Measurements from ENCODE around the gene ADGRV1.
A peak's percentile ranks its signal among the peaks of the same experiment; 100 is the strongest.

The ADGRV1 gene

DNA sequence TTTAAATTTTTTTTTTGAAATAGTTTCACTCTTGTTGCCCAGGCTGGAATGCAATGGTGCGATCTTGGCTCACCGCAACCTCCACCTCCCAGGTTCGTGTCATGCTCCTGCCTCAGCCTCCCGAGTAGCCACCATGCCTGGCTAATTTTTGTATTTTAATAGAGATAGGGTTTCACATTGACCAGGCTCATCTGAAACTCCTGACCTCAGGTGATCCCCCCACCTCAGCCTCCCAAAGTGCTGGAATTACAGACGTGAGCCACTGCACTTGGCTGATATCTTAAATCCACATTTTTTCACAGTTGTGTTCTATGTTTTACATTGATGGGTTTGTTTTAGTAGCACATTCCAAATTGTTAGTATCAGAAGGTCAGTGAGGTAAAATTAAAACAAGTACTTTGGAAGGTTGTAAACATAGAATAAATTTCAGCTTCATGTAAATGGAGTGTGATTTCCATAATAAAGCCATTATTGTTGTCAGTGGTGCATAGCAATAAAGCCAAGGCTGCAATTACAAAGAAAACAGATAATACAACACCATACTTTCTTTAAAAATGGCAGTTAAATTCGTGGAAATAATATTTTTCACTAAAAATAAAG is 537.3 kb downstream of the ADGRV1 start:
- Histone ChIP-seq H3K4me1 (ENCODE audit: control insufficient read depth, low read depth, low read length) (peaks cover 26% of the 10 kb centered on the region), H3K27ac (ENCODE audit: low read length) (peak overlapping the region; percentile 79), H3K36me3 (ENCODE audit: control insufficient read depth, low read depth, low read length) (no peaks in the 10 kb centered on the region), H3K9me3 (ENCODE audit: control insufficient read depth, low read depth, low read length) (no peaks in the 10 kb centered on the region), H3K27me3 (ENCODE audit: control insufficient read depth, insufficient read depth, low read length) (no peaks in the 10 kb centered on the region), H3K9ac (ENCODE audit: low read length) (no peak overlapping the region), H3K4me3 (ENCODE audit: low read length) (peak overlapping the region; percentile 28)

DNA sequence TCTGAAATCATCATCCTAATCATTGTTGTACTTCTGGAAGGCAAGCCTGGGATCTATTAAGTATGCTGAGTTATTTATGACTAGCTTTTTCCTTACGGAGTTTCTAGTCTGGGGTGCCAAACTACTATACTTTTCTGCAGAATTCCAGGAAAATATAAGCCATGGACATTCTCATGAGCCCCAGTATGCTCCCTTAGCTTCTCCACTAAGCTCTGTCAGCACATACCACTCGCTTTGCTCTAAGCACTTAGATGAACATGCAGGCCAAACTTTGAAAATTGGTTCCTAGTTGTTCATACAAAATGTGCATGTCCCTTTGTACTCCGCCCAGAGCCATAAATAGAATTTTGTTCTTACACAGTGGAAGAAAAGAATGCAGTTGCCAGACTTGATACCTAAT is 539.9 kb downstream of the ADGRV1 start:
- Histone ChIP-seq H3K4me3 (ENCODE audit: low read length) (no peak overlapping the region), H3K27me3 (ENCODE audit: control insufficient read depth, insufficient read depth, low read length) (no peaks in the 10 kb centered on the region), H3K9me3 (ENCODE audit: control insufficient read depth, low read depth, low read length) (no peaks in the 10 kb centered on the region), H3K4me1 (ENCODE audit: control insufficient read depth, low read depth, low read length) (peaks cover 31% of the 10 kb centered on the region), H3K36me3 (ENCODE audit: control insufficient read depth, low read depth, low read length) (peaks cover 12% of the 10 kb centered on the region), H3K9ac (ENCODE audit: low read length) (no peak overlapping the region), H3K27ac (ENCODE audit: low read length) (no peak overlapping the region)

DNA sequence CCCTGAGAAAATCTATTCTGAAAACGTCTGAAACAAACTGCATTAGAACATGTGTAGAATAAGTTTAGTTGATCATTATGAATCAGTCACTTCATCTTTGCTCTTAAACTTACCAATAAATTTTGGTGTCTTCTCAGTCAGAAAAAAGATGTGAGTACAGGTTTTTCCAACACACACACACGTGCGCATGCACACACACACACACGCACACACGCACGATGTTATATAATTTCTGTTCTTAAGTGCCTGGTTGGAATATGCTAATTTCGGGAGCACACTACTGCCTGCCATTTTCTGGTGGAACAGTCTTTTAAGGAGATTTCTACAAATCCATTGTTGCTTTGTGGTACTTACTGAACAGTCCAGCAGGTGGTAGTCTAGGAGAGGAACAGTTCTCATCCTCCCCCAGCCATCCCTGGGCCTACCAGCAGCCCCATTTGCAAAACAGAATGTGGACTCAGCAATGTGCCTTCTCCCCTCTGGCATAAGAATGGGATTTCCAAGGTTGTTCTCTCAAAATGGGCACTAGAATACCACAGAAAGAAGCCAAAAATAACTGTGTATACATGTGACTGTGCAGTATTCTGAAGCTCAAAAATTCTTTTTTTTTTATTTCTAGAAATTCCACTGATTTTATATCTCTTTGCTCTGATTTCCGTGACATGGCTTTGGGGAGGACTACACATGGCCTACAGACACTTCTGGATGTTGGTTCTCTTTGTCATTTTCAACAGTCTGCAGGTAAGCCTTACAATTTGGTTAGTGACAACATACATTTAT is 543.2 kb downstream of the ADGRV1 start:
- Histone ChIP-seq H3K4me3 (ENCODE audit: low read length) (no peak overlapping the region), H3K9ac (ENCODE audit: low read length) (no peak overlapping the region)

DNA sequence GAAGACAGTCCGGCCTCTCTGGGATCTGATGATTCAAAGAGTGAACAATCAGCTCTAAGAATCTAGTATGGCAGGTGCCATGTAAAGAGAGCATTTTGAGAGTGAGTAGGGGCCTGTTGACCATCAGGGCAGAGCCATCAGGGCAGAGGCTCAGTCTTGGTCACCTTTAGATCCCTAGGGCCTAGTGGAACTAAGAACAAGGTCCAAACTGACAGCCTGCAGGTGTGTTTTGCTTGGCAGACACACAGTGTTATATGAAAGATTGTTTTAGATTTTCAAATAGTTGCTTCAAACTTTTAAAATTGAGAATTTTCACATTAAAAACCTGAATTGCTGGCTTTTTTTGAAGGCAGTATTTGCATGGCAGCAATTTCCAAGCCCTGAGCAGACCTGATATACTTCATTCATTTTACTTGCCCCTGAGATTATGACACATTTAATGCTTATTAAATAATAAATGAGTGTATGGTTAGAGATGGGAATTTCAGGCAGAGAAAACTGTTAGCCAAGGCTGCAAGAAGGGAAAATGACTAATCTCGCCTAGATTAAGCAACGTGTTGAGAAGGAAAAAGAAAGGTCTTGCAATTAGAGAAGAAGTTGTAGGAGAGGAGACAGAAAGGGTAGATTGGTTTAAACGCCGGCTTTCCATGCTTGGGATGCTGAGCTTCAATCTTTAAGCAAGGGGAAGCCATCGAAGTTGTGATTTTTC is 544.9 kb downstream of the ADGRV1 start:
- Histone ChIP-seq H3K9me3 (ENCODE audit: control insufficient read depth, low read depth, low read length) (peaks cover 3% of the 10 kb centered on the region), H3K27me3 (ENCODE audit: control insufficient read depth, insufficient read depth, low read length) (no peaks in the 10 kb centered on the region), H3K4me1 (ENCODE audit: control insufficient read depth, low read depth, low read length) (peaks cover 18% of the 10 kb centered on the region), H3K36me3 (ENCODE audit: control insufficient read depth, low read depth, low read length) (peaks cover 21% of the 10 kb centered on the region), H3K4me3 (ENCODE audit: low read length) (no peak overlapping the region), H3K9ac (ENCODE audit: low read length) (no peak overlapping the region), H3K27ac (ENCODE audit: low read length) (no peak overlapping the region)

More for the DNA sequence above, 543.2 kb downstream of the ADGRV1 start:
- Histone ChIP-seq H3K9me3 (ENCODE audit: control insufficient read depth, low read depth, low read length) (peaks cover 3% of the 10 kb centered on the region), H3K36me3 (ENCODE audit: control insufficient read depth, low read depth, low read length) (peaks cover 21% of the 10 kb centered on the region), H3K27me3 (ENCODE audit: control insufficient read depth, insufficient read depth, low read length) (no peaks in the 10 kb centered on the region), H3K4me1 (ENCODE audit: control insufficient read depth, low read depth, low read length) (peaks cover 23% of the 10 kb centered on the region), H3K27ac (ENCODE audit: low read length) (no peak overlapping the region)

DNA sequence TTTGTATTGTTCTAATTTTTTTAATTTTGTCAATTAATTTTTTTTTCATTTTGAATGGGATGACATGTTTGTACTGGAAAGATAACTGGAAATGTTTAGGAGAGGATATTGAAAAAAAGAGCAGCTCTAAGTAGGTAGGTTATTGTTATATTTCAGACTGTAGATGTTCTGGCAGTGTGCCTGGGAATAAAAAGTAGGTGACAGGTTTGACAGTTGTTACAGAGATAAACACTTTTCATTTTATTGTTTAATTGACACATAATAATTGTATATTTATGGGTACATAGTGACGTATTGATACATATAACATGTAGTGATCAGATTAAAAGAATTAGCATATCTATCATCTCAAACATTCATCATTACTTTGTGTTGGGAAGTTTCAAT is 545.5 kb downstream of the ADGRV1 start:
- H3K36me3 ChIP-seq (ENCODE audit: control insufficient read depth, low read depth, low read length): peaks cover 21% of the 10 kb centered on the region
- no peaks in the 10 kb centered on the region for H3K27me3 ChIP-seq (ENCODE audit: control insufficient read depth, insufficient read depth, low read length)
- no peak overlapping the region for H3K27ac ChIP-seq (ENCODE audit: low read length)
- no peak overlapping the region for H3K4me3 ChIP-seq (ENCODE audit: low read length)
- H3K9me3 ChIP-seq (ENCODE audit: control insufficient read depth, low read depth, low read length): peaks cover 3% of the 10 kb centered on the region
- peaks cover 18% of the 10 kb centered on the region for H3K4me1 ChIP-seq (ENCODE audit: control insufficient read depth, low read depth, low read length)
- no peak overlapping the region for H3K9ac ChIP-seq (ENCODE audit: low read length)

DNA sequence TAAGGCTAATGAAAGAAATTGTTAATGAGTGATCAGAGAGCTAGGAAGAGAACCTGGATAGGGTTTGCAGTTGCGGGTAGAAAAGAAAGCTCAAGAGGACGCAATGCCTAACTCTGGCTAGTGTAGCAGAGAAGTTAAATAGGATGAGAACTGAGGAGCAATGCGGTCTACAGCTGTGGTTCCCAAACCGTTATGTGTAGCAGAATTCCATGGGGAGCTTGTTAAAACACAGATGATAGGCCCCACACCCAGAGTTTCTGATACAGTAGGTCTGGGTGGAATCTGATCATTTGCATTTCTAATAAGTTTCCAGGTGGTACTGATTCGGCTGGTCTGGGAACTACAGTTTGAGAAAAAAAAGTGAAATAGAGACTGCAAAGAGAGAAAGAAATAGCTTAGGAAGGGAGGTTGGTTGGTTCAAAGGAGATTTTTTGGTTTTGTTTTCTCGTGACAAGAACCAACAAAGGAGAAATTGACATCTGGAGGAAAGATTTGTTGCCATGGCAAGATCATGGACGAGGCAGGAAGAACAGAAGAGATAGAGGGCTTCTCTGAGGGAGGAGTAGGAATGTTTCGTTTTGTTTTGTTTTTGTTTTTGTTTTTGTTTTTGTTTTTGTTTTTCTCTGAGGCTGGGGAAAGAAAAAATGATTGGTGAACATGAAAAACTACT is 548.4 kb downstream of the ADGRV1 start:
- Histone ChIP-seq H3K9ac (ENCODE audit: low read length) (no peak overlapping the region), H3K27ac (ENCODE audit: low read length) (no peak overlapping the region), H3K4me1 (ENCODE audit: control insufficient read depth, low read depth, low read length) (peaks cover 11% of the 10 kb centered on the region), H3K36me3 (ENCODE audit: control insufficient read depth, low read depth, low read length) (peaks cover 21% of the 10 kb centered on the region), H3K9me3 (ENCODE audit: control insufficient read depth, low read depth, low read length) (peaks cover 3% of the 10 kb centered on the region), H3K4me3 (ENCODE audit: low read length) (no peak overlapping the region), H3K27me3 (ENCODE audit: control insufficient read depth, insufficient read depth, low read length) (no peaks in the 10 kb centered on the region)

DNA sequence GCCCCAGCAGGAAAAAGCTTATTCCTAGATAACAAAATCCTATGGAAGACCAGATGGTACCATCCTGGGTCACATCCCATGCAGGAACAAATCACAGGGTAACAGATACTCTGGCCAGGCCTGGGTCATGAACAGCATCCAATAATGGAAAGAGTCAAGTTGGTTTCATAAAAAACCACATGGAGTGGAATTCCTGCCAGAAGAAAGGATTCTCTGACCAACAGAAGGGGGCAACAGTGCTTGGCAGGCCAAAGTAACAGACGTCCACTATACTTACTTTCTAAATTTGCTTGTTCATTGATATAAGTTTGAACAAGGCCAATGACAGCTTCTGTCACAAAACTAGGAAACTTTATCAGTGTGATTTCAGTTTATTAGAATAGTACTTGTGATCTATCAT is 551.0 kb downstream of the ADGRV1 start:
- Histone ChIP-seq H3K36me3 (ENCODE audit: control insufficient read depth, low read depth, low read length) (peaks cover 4% of the 10 kb centered on the region), H3K27me3 (ENCODE audit: control insufficient read depth, insufficient read depth, low read length) (no peaks in the 10 kb centered on the region), H3K27ac (ENCODE audit: low read length) (no peak overlapping the region), H3K9ac (ENCODE audit: low read length) (no peak overlapping the region), H3K9me3 (ENCODE audit: control insufficient read depth, low read depth, low read length) (peaks cover 3% of the 10 kb centered on the region), H3K4me3 (ENCODE audit: low read length) (no peak overlapping the region), H3K4me1 (ENCODE audit: control insufficient read depth, low read depth, low read length) (peaks cover 8% of the 10 kb centered on the region)

DNA sequence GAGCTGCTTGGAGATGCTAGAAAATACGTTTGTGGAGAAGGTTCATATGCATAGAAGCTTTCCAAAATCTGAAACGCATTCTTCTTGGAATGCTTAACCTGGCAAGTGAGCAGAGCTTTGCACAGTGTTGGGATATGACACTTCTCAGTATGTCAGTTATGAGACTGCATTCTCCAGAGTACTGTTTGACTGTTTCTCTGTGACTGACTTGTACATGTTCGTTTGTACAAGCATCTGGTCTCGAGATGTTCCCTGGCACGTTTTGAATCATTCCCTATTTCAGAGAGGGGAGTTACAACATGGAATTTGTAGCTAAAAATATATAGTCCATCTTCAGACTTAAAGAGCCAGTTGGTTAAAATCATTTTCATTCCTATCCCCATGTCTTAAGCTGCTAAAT is 552.1 kb downstream of the ADGRV1 start:
- Histone ChIP-seq H3K27me3 (ENCODE audit: control insufficient read depth, insufficient read depth, low read length) (no peaks in the 10 kb centered on the region), H3K27ac (ENCODE audit: low read length) (no peak overlapping the region), H3K4me1 (ENCODE audit: control insufficient read depth, low read depth, low read length) (peaks cover 8% of the 10 kb centered on the region), H3K9ac (ENCODE audit: low read length) (no peak overlapping the region), H3K4me3 (ENCODE audit: low read length) (no peak overlapping the region), H3K36me3 (ENCODE audit: control insufficient read depth, low read depth, low read length) (no peaks in the 10 kb centered on the region), H3K9me3 (ENCODE audit: control insufficient read depth, low read depth, low read length) (peaks cover 3% of the 10 kb centered on the region)

DNA sequence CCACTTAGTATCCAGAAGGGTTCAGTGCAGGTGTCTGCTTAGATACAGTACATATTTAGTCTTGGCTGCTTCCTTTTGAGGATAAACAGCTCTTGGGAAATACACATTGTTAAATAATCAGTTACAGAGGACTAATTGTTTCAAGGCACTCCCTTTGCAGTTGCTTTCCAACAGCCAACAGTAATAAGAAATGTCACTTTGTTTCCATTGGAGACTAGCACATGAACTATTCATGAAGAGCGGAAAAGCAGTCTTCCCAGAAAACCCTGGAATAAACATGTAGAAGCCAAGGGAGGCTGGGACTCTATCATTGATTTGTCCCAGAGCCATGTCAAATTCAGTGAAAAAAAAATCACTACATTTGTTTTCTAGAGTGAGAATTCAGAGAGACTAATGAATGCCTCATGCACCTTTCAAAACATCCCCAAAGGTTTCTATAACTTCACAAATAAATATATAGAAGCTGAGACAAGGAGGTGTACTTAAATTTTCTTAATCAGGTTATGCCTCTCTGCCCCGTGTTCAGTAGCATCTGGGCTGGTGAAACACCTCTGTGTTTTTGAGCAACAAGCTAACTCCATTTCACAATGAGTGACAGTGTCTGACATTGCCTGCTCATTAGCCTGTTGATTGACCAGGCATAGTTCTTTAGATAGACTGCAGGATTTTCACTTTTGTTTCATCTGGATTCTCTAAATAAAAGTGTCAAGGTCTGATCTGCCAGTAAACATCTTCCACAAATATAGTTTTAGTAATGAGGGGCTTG is 553.1 kb downstream of the ADGRV1 start:
- no peak overlapping the region for H3K9ac ChIP-seq (ENCODE audit: low read length)
- H3K4me3 ChIP-seq (ENCODE audit: low read length): no peak overlapping the region
- H3K27ac ChIP-seq (ENCODE audit: low read length): no peak overlapping the region
- H3K36me3 ChIP-seq (ENCODE audit: control insufficient read depth, low read depth, low read length): no peaks in the 10 kb centered on the region
- H3K27me3 ChIP-seq (ENCODE audit: control insufficient read depth, insufficient read depth, low read length): no peaks in the 10 kb centered on the region
- H3K4me1 ChIP-seq (ENCODE audit: control insufficient read depth, low read depth, low read length): peaks cover 8% of the 10 kb centered on the region
- H3K9me3 ChIP-seq (ENCODE audit: control insufficient read depth, low read depth, low read length): no peaks in the 10 kb centered on the region

DNA sequence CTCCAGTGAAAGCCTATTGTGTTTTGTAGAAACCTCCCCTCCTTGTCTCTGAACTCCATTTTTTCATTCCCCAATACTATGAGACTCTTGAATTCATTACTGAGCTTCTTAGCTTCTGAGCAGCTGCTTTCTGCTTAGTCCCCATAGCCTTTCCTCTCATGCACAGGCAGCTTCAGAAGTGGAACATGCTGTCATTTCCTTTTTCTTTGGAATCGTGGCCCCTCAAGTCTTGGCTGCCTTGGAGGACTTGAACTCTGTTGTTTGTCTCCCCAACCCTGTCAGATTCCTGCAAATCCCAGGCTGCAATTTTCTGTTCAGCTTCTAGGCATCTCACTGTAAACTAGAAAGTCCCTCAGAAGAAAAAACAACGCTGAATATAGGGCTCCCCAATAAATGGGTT is 556.1 kb downstream of the ADGRV1 start:
- H3K9ac ChIP-seq (ENCODE audit: low read length): no peak overlapping the region
- H3K27me3 ChIP-seq (ENCODE audit: control insufficient read depth, insufficient read depth, low read length): no peaks in the 10 kb centered on the region
- H3K4me1 ChIP-seq (ENCODE audit: control insufficient read depth, low read depth, low read length): no peaks in the 10 kb centered on the region
- no peaks in the 10 kb centered on the region for H3K9me3 ChIP-seq (ENCODE audit: control insufficient read depth, low read depth, low read length)
- no peak overlapping the region for H3K27ac ChIP-seq (ENCODE audit: low read length)
- H3K36me3 ChIP-seq (ENCODE audit: control insufficient read depth, low read depth, low read length): no peaks in the 10 kb centered on the region
- H3K4me3 ChIP-seq (ENCODE audit: low read length): no peak overlapping the region

DNA sequence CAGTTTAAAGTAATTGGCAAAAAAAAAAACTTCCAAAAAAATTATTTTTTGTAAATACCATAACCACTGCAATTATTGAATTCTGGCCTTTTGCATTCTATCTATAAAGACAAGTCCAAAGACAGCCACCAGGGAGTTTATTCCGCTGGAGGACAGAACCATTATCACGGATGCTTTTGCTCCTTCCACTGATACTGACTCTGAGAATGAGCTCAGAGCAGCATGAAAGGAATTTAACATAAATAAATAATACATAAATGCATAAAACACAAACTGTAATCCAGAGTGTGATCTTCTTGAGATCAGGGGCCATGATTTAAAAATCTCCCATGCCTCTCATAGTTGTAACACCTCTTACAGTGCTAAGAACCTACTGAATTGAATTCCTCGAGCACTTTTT is 559.8 kb downstream of the ADGRV1 start:
- H3K27me3 ChIP-seq (ENCODE audit: control insufficient read depth, insufficient read depth, low read length): no peaks in the 10 kb centered on the region
- H3K36me3 ChIP-seq (ENCODE audit: control insufficient read depth, low read depth, low read length): no peaks in the 10 kb centered on the region
- H3K4me3 ChIP-seq (ENCODE audit: low read length): no peak overlapping the region
- no peak overlapping the region for H3K27ac ChIP-seq (ENCODE audit: low read length)
- H3K4me1 ChIP-seq (ENCODE audit: control insufficient read depth, low read depth, low read length): no peaks in the 10 kb centered on the region
- no peak overlapping the region for H3K9ac ChIP-seq (ENCODE audit: low read length)
- H3K9me3 ChIP-seq (ENCODE audit: control insufficient read depth, low read depth, low read length): no peaks in the 10 kb centered on the region

Data from iPS-18a (cell line).